ENCODE measurements around the gene PLEKHG5. TPM values are rescaled to one million over a fixed set of nuclear protein-coding genes. Genes with fewer than 3 reads are reported as not detected.
A peak's percentile ranks its signal among the peaks of the same experiment; 100 is the strongest.

Gene PLEKHG5
- total and polyA plus RNA-seq, 10 of the 15 experiments (the other 5 are each of a cell fraction or from before 2014, with no cell fraction given), result 0.04 to 1.1 (median 0.18) TPM; not detected in 1

DNA sequence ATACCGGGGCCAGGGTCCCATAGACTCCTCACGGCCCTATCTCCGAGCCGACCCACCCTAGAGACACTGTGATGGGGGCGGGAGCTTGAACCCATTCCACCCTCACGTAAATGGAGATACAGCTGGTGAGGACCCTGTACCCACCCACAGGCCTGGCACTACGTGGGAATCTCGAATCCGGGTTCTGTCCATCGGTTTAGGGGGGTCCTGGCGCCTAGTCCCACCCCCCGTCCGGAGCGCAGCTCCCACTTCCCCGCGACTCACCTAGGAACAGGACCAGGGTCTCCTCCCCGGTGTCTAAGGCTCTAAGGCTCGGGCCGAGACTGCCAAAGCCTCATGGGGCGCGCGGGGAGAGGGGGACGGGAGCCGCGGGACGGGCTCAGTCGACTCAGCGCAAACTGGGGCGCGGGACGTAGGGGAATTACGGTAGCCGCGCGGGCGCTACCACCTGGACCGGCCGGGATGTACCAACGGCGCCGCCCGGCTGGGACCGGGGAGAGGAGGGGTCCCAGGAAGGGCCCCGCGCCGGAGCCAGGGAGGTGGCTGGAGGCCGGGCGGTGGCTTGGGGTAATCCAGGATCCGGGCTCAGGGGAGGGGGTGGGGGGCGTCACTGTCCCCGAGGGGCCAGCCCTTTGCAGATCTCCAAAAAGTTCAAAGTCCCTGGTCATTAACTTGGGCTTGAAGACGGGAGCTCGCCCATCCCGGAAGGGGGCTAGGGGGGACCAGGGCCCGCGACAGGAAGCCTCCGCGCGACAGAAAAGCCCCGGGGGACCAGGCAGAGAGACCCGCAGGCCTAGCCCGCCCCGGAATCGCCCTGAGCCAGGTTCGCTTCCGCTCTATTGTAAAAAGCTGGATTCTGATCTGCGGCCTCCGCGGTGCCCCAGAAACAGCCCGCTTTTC lies 1.0 kb downstream of the PLEKHG5 start (continued):
- TF ChIP-seq HSF1 (IDR thresholded peaks at IDR 0.05; ENCODE audit: low read depth, low read length), result no peak
- TF ChIP-seq SIN3A (IDR thresholded peaks at IDR 0.05; ENCODE audit: low read depth, low read length), result no peak
- TF ChIP-seq BHLHE40 (IDR thresholded peaks at IDR 0.05; ENCODE audit: borderline replicate concordance in 1 of 2, low read depth in 2 of 2, low read length in 1 of 2), result peak; percentile 85 to 89
- peak; percentile 74 for TF ChIP-seq SREBF1 (IDR thresholded peaks at IDR 0.05; ENCODE audit: low read length)
- no peak; the same call in 1 of the 2 replicates for TF ChIP-seq ZNF207 (IDR thresholded peaks at IDR 0.05; ENCODE audit: borderline replicate concordance)
- peak; percentile 93 for TF ChIP-seq KLF5 (IDR thresholded peaks at IDR 0.05; ENCODE audit: partially characterized antibody)
- TF ChIP-seq DPF2 (IDR thresholded peaks at IDR 0.05), result peak; percentile 56

GRCh38 chr1:6489799-6490180 lies 1.7 kb downstream of the PLEKHG5 start:
- in situ Hi-C loops (cut with MboI) (loop anchor here (5.0 to 25.0 kb wide), 2 partner anchors 148 to 723 kb away; no protein-coding TSS in a partner anchor), intact Hi-C loops (cut with micrococcal nuclease; ENCODE audit: unreplicated experiment) (no loop called here)
- no TSS peak for BruUV-seq (replicated peaks)
- no peaks in the 10 kb centered on the region for H3K36me3 ChIP-seq (ENCODE audit: control insufficient read depth in 2 of 2, insufficient read depth in 2 of 2, low read length in 1 of 2)
- H3K9me3 ChIP-seq (replicated peaks; ENCODE audit: control insufficient read depth, insufficient read depth, low read length), result no peaks in the 10 kb centered on the region
- RAD21 ChIA-PET (ENCODE audit: unreplicated experiment), result interaction anchor here (0.6 to 1.8 kb wide), 4 partner anchors 10 to 145 kb away, joined by 3 to 6 read pairs (median 4); no protein-coding TSS in a partner anchor
- peak overlapping the region; percentile 89 for H3K4me3 ChIP-seq
- no peaks in the 10 kb centered on the region for H3K4me1 ChIP-seq (ENCODE audit: control insufficient read depth, insufficient read depth, low read length)
- SMC1A ChIA-PET (ENCODE audit: uncharacterized antibody, unreplicated experiment), result interaction anchor here (0.6 to 1.0 kb wide), 2 partner anchors 23 to 155 kb away, joined by 3 read pairs; no protein-coding TSS in a partner anchor
- H2AFZ ChIP-seq (ENCODE audit: control insufficient read depth, low read depth, low read length), result peak overlapping the region; percentile 88
- peak overlapping the region; percentile 69 for H3K27ac ChIP-seq (ENCODE audit: control insufficient read depth, insufficient read depth)
- H3K9ac ChIP-seq (ENCODE audit: control insufficient read depth, insufficient read depth, low read length), result peak overlapping the region; percentile 81
- POLR2A ChIA-PET, result interaction anchor here (0.5 kb wide), 1 partner anchor 318 kb away, joined by 3 read pairs; no protein-coding TSS in a partner anchor
- peaks cover 0 to under 1% of the 10 kb centered on the region in 2 experiments; a peak in 3 of 4 replicates for H3K27me3 ChIP-seq (replicated peaks in 1 of 2; ENCODE audit: control insufficient read depth in 2 of 2, insufficient read depth in 2 of 2, low read length in 1 of 2)
- peak overlapping the region; percentile 99 for H3K4me2 ChIP-seq (ENCODE audit: control insufficient read depth, insufficient read depth)
- CTCF ChIA-PET, result interaction anchor here (0.8 to 4.9 kb wide), 15 partner anchors 10 to 252 kb away, joined by 3 to 25 read pairs (median 5); partner anchors contain the start of genes NOL9, TAS1R1 and ZBTB48
- DNase-seq (ENCODE audit: low read depth, low spot score), result peak; percentile 15
- 10% methylated on average over 21 of the region's 21 CpGs for WGBS (ENCODE audit: insufficient coverage, insufficient replicate concordance, low lambda C conversion rate, missing lambda C conversion rate)
- ATAC-seq, result peak; percentile 86
- FAIRE-seq, result peak; percentile 72
- H3K79me2 ChIP-seq (ENCODE audit: control insufficient read depth, insufficient read depth, low read length), result no peaks in the 10 kb centered on the region
- H4K20me1 ChIP-seq (ENCODE audit: control insufficient read depth, insufficient read depth), result peaks cover 2% of the 10 kb centered on the region; the same call in 1 of the 2 replicates
- TF ChIP-seq EED (IDR thresholded peaks at IDR 0.05; ENCODE audit: low read depth), result no peak
- peak; percentile 27; the same call in 1 of the 2 replicates for TF ChIP-seq SMC3 (IDR thresholded peaks at IDR 0.05; ENCODE audit: borderline replicate concordance, low read length)
- TF ChIP-seq, protein P1, sequence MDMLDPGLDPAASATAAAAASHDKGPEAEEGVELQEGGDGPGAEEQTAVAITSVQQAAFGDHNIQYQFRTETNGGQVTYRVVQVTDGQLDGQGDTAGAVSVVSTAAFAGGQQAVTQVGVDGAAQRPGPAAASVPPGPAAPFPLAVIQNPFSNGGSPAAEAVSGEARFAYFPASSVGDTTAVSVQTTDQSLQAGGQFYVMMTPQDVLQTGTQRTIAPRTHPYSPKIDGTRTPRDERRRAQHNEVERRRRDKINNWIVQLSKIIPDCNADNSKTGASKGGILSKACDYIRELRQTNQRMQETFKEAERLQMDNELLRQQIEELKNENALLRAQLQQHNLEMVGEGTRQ (IDR thresholded peaks at IDR 0.05; ENCODE audit: borderline replicate concordance, low read depth, low read length), result no peak
- TF ChIP-seq RAD21 (IDR thresholded peaks at IDR 0.05; ENCODE audit: insufficient read depth, low read depth, low read length), result peak; percentile 55
- no peak for TF ChIP-seq WRNIP1 (IDR thresholded peaks at IDR 0.05; ENCODE audit: borderline replicate concordance, low read depth, low read length)
- TF ChIP-seq ESRRA (IDR thresholded peaks at IDR 0.05; ENCODE audit: low read length), result no peak
- peak; percentile 88 to 97 (median 94) for TF ChIP-seq CTCF (IDR thresholded peaks at IDR 0.05 in 2 of 3, conservative IDR thresholded peaks at IDR 0.05 in 1 of 3; ENCODE audit: control insufficient read depth in 2 of 3, extremely low read depth in 1 of 3, insufficient read depth in 1 of 3, low read depth in 3 of 3, low read length in 3 of 3)
- TF ChIP-seq BRCA1 (IDR thresholded peaks at IDR 0.05; ENCODE audit: low read depth, low read length), result no peak
- TF ChIP-seq RCOR1 (conservative IDR thresholded peaks at IDR 0.05; ENCODE audit: low read depth, low read length), result no peak
- no peak for TF ChIP-seq RUNX3 (IDR thresholded peaks at IDR 0.05; ENCODE audit: low read length)

Data from GM12878 (cell line).